ENCODE data around the gene LDLRAD4.

Gene LDLRAD4

DNA sequence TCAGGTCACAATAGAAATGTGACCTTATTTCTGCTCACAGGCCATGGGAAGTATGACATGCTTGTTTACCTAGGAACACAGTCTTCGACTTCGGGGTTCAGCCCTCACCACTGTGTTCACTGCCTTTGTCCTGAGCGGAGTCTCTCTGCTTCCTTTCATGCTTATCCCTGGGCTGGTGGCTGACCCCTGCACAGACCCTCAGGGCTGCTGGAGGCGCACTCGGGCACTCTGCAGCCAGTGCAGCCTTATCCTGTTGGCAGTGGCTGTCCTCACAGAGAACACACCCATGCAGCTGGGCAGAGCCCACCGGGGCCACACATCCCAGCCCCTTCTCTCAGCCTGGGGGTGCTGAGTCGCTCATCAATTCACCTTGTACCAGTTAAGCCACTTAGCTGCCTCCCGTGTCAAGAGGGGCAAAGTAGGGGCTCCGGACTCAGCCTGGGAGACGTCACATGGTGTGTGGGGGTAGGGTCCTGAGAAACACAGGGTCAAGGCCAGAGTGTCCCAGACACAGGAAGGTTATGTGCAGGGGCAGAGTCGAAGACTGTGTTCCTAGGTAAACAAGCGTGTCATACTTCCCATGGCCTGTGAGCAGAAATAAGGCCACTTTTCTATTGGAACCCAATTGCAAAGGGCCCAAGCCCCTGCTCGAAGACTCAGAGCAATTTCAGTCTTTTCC, 400.3 kb downstream of the LDLRAD4 start:
- peaks cover 0 to 3% (median 0%) of the 10 kb centered on the region in 11 experiments; a peak in 1 of 22 replicates for H3K27me3 ChIP-seq
- H3K4me2 ChIP-seq = peak overlapping the region; percentile 31 to 99 (median 95); a peak in 21 of 22 replicates
- H3K9ac ChIP-seq = peak overlapping the region in 5 of 11 experiments; percentile 29 to 64 (median 55); a peak in 7 of 22 replicates
- no peak overlapping the region; a peak in 1 of 20 replicates for H3K4me3 ChIP-seq
- peaks cover 77 to 100% (median 98%) of the 10 kb centered on the region in 10 experiments for H3K4me1 ChIP-seq
- H3K27ac ChIP-seq = peak overlapping the region in 8 of 11 experiments; percentile 10 to 64 (median 47); a peak in 15 of 22 replicates
- peaks cover 0 to 87% (median 21%) of the 10 kb centered on the region in 11 experiments; a peak in 18 of 22 replicates for H4K20me1 ChIP-seq
- H3K9me3 ChIP-seq (replicated peaks in 1 of 11) = no peaks in the 10 kb centered on the region
- no peak for TF ChIP-seq Cebpa-rat (IDR thresholded peaks at IDR 0.05)
- peaks cover 0 to 37% (median 18%) of the 10 kb centered on the region in 11 experiments; a peak in 12 of 22 replicates for H3K36me3 ChIP-seq

DNA sequence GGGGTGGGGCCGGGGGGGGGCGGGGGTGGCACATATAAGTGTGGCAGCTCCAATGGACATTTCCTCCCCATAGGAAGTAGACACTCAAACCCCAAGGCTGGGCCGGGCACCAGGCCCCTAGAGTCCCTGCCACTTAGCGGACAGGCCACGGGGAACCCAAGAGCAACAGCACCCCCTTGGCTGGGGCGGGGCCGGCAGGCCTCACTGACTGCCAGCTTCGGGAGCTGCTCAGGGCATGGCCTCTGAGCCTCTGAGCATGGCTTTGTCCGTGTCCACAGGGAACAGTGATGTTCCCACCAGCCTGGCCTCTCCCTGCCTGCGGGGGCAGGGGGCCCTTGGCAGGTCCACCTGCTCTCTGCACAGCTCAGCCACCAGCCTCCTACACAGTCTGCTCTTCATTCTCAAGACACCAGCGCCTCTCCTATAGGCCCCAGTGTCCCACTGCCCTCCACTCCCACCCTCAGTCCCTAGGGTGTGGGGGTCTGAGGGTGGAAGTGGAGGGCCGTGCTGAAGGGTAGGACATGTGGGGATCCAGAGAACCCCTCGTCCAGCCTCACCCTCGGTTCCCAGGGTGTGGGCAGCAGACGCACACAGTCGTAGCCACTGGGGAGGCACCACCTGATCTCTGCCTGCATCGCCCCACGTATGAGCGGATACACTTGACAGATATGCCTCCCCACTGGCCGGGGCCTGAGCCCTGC, 401.1 kb downstream of the LDLRAD4 start:
- Histone ChIP-seq H3K27me3 (peaks cover 0 to 3% (median 0%) of the 10 kb centered on the region in 11 experiments; a peak in 1 of 22 replicates), H3K27ac (peak overlapping the region in 8 of 11 experiments; percentile 25 to 72 (median 58); a peak in 16 of 22 replicates), H3K4me3 (peak overlapping the region in 3 of 10 experiments; percentile 21 to 29 (median 29); a peak in 3 of 20 replicates), H3K9ac (peak overlapping the region in 8 of 11 experiments; percentile 36 to 65 (median 52); a peak in 15 of 22 replicates), H3K9me3 (replicated peaks in 1 of 11) (no peaks in the 10 kb centered on the region), H3K36me3 (peaks cover 0 to 45% (median 18%) of the 10 kb centered on the region in 11 experiments; a peak in 12 of 22 replicates), H4K20me1 (peaks cover 0 to 89% (median 23%) of the 10 kb centered on the region in 11 experiments; a peak in 19 of 22 replicates), H3K4me1 (peaks cover 75 to 100% (median 98%) of the 10 kb centered on the region in 10 experiments), H3K4me2 (peak overlapping the region; percentile 57 to 98 (median 93))
- TF ChIP-seq Cebpa-rat (IDR thresholded peaks at IDR 0.05) = no peak

DNA sequence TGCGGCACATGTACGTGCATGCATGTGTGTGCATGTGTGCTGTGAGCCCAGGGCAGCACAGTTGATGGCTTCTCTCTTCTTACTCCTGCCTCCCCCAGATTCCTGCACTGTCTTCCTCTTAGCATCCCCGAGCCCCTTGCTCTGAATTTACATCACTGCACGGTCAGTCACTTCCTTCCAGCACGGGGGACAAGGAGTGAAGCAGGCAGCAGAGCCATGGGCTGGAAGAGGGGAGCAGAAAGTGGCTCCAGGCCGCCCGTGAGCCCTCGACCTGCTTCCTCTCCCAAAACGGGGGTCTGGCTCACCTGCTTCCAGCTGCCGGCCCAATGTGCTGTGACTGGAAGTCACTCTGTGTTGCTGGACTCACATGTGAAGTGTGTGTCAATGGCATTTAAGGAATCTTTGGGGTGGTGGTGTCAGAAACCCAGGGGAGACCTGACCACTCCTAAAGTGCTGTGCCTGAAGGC, 401.7 kb downstream of the LDLRAD4 start:
- Histone ChIP-seq H4K20me1 (peaks cover 0 to 89% (median 27%) of the 10 kb centered on the region in 11 experiments; a peak in 19 of 22 replicates), H3K4me1 (peaks cover 69 to 100% (median 98%) of the 10 kb centered on the region in 10 experiments), H3K4me3 (peak overlapping the region in 3 of 10 experiments; percentile 13 to 29 (median 21); a peak in 4 of 20 replicates), H3K9ac (peak overlapping the region in 9 of 11 experiments; percentile 10 to 65 (median 46); a peak in 14 of 22 replicates), H3K36me3 (peaks cover 0 to 45% (median 18%) of the 10 kb centered on the region in 11 experiments; a peak in 12 of 22 replicates), H3K27me3 (peaks cover 0 to 3% (median 0%) of the 10 kb centered on the region in 11 experiments; a peak in 1 of 22 replicates), H3K27ac (peak overlapping the region in 8 of 11 experiments; percentile 25 to 72 (median 58); a peak in 14 of 22 replicates), H3K9me3 (replicated peaks in 1 of 11) (no peaks in the 10 kb centered on the region), H3K4me2 (peak overlapping the region; percentile 57 to 98 (median 93))
- TF ChIP-seq Cebpa-rat (IDR thresholded peaks at IDR 0.05) = no peak

GRCh38 chr18:13620818-13621445, 402.4 kb downstream of the LDLRAD4 start:
- Histone ChIP-seq H3K4me2 (peak overlapping the region; percentile 57 to 98 (median 93)), H3K27ac (peak overlapping the region in 7 of 11 experiments; percentile 44 to 72 (median 59); a peak in 11 of 22 replicates), H3K4me1 (peaks cover 62 to 99% (median 97%) of the 10 kb centered on the region in 10 experiments), H4K20me1 (peaks cover 0 to 91% (median 27%) of the 10 kb centered on the region in 11 experiments; a peak in 19 of 22 replicates), H3K36me3 (peaks cover 0 to 45% (median 18%) of the 10 kb centered on the region in 11 experiments; a peak in 12 of 22 replicates), H3K27me3 (peaks cover 0 to 3% (median 0%) of the 10 kb centered on the region in 11 experiments; a peak in 1 of 22 replicates), H3K9me3 (replicated peaks in 1 of 11) (no peaks in the 10 kb centered on the region), H3K9ac (peak overlapping the region in 9 of 11 experiments; percentile 7 to 65 (median 37); a peak in 9 of 22 replicates), H3K4me3 (peak overlapping the region in 1 of 10 experiments; percentile 13; a peak in 1 of 20 replicates)
- no peak for TF ChIP-seq Cebpa-rat (IDR thresholded peaks at IDR 0.05)

DNA sequence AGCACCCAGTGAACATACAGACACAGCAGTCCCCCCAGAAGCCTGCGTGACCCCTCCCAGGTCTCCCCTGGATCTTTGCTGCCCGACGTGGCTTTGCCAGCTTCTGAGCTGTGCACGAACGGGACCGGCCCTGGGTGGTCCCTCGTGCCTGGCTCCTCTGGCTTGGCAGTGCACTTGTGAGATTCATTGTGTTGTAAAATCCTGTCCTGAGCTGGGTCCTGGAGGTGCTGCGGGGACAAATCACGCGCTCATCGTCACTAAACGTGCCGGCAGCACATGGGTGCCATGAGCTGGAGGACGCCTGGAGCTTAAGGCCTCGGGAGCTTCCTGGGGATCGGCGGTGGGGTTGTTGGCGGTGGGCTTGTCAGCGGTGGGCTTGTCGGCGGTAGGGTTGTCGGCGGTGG, 402.9 kb downstream of the LDLRAD4 start:
- Histone ChIP-seq H3K9me3 (replicated peaks in 1 of 11) (no peaks in the 10 kb centered on the region), H3K27me3 (peaks cover 0 to 3% (median 0%) of the 10 kb centered on the region in 11 experiments; a peak in 1 of 22 replicates), H3K4me2 (peak overlapping the region in 10 of 11 experiments; percentile 85 to 98 (median 94); a peak in 17 of 22 replicates), H3K36me3 (peaks cover 0 to 41% (median 18%) of the 10 kb centered on the region in 11 experiments; a peak in 12 of 22 replicates), H3K9ac (peak overlapping the region in 3 of 11 experiments; percentile 1 to 65 (median 40); a peak in 1 of 22 replicates), H3K4me3 (no peak overlapping the region), H3K27ac (peak overlapping the region in 4 of 11 experiments; percentile 48 to 72 (median 60); a peak in 6 of 22 replicates), H3K4me1 (peaks cover 60 to 99% (median 97%) of the 10 kb centered on the region in 10 experiments), H4K20me1 (peaks cover 0 to 91% (median 27%) of the 10 kb centered on the region in 11 experiments; a peak in 19 of 22 replicates)
- TF ChIP-seq Cebpa-rat (IDR thresholded peaks at IDR 0.05) = no peak

- TF ChIP-seq Cebpa-rat (IDR thresholded peaks at IDR 0.05) = no peak
- H4K20me1 ChIP-seq = peaks cover 0 to 91% (median 27%) of the 10 kb centered on the region in 11 experiments; a peak in 19 of 22 replicates
- no peak overlapping the region for H3K4me3 ChIP-seq
Measured at GRCh38 chr18:13621886-13622619, 403.5 kb downstream of the LDLRAD4 start.

DNA sequence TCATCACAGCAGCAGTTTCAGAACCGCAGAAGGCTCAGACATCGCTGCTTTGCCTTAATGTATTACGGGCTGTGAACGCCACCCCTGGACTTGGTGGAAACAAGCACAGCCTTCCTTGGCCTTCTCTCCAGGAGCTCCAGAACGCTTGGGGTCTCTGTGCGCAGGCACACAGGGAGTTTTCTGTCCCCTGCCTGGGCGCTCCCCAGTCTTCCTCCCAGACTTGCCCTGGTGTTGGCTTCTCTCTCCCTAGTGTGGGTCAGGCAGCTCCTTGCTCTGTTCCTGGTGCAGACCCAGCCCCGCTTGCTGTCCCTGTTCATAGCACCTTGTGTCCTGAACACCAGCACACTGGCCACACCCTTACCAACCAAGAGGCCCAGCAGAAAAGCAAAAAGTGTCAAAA, 404.2 kb downstream of the LDLRAD4 start:
- no peak overlapping the region for H3K4me3 ChIP-seq
- no peaks in the 10 kb centered on the region for H3K9me3 ChIP-seq (replicated peaks in 1 of 11)
- H3K4me1 ChIP-seq = peaks cover 62 to 99% (median 97%) of the 10 kb centered on the region in 10 experiments
- H4K20me1 ChIP-seq = peaks cover 0 to 96% (median 32%) of the 10 kb centered on the region in 11 experiments; a peak in 19 of 22 replicates
- H3K9ac ChIP-seq = peak overlapping the region in 1 of 11 experiments; percentile 29; a peak in 1 of 22 replicates
- TF ChIP-seq Cebpa-rat (IDR thresholded peaks at IDR 0.05) = no peak
- peaks cover 0 to 49% (median 18%) of the 10 kb centered on the region in 11 experiments; a peak in 12 of 22 replicates for H3K36me3 ChIP-seq
- peak overlapping the region in 8 of 11 experiments; percentile 5 to 98 (median 67); a peak in 9 of 22 replicates for H3K4me2 ChIP-seq
- H3K27ac ChIP-seq = peak overlapping the region in 2 of 11 experiments; percentile 13 to 28; a peak in 1 of 22 replicates
- peaks cover 0 to 6% (median 0%) of the 10 kb centered on the region in 11 experiments; a peak in 2 of 22 replicates for H3K27me3 ChIP-seq

More at GRCh38 chr18:13621886-13622619, 403.5 kb downstream of the LDLRAD4 start:
- Histone ChIP-seq H3K9me3 (replicated peaks in 1 of 11) (no peaks in the 10 kb centered on the region), H3K4me2 (peak overlapping the region in 7 of 11 experiments; percentile 12 to 98 (median 91); a peak in 10 of 22 replicates), H3K27ac (peak overlapping the region in 2 of 11 experiments; percentile 13 to 28; a peak in 1 of 22 replicates), H3K4me1 (peaks cover 60 to 99% (median 97%) of the 10 kb centered on the region in 10 experiments), H3K27me3 (peaks cover 0 to 3% (median 0%) of the 10 kb centered on the region in 11 experiments; a peak in 1 of 22 replicates), H3K36me3 (peaks cover 0 to 42% (median 18%) of the 10 kb centered on the region in 11 experiments; a peak in 12 of 22 replicates), H3K9ac (peak overlapping the region in 1 of 11 experiments; percentile 29; a peak in 1 of 22 replicates)

Data from BLaER1 treated with 17β-estradiol and CSF1 and Interleukin-3, amounts not matched to agents 10 nM and 100 nM (cell line).